T-helper 22 cell (primary cell): ENCODE results near the gene TMEM62.
A peak's percentile ranks its signal among the peaks of the same experiment; 100 is the strongest.
"Not testable (repeated sequence)": the region's sequence is repeated elsewhere in the genome, so short reads cannot be mapped to it uniquely, and the experiment has no call there.

Experiments
- DNase-seq: peaks from one replicate; pipeline ENCODE4 v3.0.0-alpha.2; 2020; ENCODE audit warnings: low read depth

Gene TMEM62

DNA sequence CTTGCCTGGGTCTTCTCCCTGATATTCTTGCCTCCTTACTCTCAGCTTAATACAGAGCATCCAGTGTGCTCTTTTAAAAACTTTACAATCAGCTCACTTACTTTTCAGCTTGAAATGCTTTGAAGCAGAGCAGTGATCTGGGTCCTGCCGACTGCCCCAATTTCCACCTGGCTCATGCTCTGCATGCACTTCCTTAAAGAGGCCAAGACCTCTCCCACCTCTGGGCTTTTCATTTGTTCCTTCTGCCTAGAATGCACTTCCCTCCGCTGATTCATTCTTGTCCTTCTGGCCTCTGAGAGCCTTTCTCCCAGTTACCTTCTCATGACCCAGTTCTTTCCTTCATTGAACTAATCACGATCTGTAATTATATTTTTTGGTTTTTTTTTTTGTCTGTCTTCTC lies 49.9 kb downstream of the TMEM62 start:
- DNase-seq = no peak

DNA sequence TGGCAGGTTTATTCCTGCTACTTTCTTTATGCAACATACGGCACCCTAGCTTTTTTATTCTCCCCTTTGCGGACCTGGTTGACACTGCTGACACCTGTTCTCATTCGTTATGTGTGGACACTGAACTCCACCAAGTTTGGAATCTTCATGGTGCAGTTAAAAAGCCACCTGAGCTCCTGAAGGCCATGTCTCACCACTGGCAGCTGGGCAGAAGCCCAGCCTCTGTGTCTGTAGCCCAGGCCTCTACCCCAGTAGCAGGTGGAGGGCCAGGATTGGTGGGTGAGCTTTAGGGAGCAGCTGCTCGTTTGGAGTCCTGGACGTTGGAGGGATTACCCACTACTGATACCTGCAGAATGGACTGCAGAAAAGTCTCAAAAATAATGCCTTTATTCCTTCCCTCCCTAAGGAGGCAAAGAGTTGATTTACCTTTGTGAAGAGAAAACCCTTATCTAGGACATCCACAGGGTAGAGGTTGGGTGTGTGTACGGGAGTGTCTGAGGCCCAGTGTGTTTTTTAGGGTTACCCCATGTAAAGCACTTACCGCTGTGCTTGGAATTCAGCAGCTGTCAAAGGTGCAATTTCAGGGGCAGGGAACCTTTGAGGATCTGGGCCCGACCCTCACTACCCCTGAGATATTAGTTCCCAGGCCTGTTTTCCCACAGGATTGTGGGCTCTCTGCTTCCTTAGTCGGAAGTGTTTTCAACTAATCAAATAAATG lies 51.2 kb downstream of the TMEM62 start:
- DNase-seq = no peak

- DNase-seq = peak; percentile 77
Measured at GRCh38 chr15:43185157-43186002, 52.0 kb downstream of the TMEM62 start, which contains the start of gene CCNDBP1. Gene CCNDBP1, plus strand, starts transcription at chr15:43185403. Its CDS starts 96 bp downstream, at chr15:43185499.

DNA sequence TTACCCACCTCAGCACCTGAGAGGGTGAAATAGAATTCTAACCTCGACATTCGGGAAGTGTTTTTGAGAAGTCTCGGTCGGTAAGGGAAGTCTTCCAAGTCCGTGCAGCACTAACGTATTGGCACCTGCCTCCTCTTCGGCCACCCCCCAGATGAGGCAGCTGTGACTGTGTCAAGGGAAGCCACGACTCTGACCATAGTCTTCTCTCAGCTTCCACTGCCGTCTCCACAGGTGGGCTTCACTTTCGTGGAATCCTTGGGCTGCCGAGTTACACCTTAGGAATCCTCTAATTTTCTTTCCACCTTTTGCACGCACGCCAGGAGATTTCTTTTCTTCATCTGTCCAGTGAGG lies 52.6 kb downstream of the TMEM62 start:
- no peak for DNase-seq

GRCh38 chr15:43187544-43188155 lies 54.3 kb downstream of the TMEM62 start:
- no peak for DNase-seq

DNA sequence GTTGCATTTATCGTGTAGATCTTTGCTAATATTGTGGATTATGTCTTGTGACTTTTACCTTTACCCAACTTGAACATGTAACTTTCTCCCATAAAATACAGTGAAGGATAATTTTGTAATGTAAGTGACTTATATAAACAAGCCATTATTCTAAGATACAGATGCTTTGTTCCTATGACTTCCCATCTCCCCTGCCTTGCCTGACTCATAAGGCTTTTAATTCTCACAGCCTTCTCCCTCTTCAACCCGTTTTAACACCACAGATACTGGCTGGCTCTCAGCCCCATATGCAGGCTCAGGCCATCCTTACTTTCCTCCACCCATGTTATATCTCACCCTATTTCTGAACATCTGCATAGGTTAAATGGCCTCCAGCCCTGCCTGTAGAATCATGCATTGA lies 55.9 kb downstream of the TMEM62 start:
- no peak for DNase-seq

DNA sequence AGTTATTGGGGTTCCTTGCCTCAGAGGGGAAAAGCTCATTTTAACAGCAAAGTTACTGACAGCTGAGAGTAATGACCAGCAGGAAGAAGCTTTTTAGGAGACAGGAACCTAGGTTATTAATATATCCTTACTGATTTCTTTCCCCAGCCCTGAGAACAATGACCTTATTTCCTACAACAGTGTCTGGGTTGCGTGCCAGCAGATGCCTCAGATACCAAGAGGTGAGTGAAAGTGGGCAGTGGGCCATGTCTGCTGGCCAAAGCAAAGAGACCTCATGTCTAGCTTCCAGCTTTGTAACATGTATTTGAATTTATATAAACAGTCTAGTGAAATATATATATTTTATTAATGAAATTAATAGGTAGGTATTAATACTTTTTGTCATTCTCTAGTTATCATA lies 56.8 kb downstream of the TMEM62 start:
- no peak for DNase-seq

- no peak for DNase-seq
Measured at GRCh38 chr15:43193710-43194109, 60.3 kb downstream of the TMEM62 start.

GRCh38 chr15:43194795-43195194 lies 61.4 kb downstream of the TMEM62 start:
- DNase-seq = no peak

- no peak for DNase-seq
Measured at GRCh38 chr15:43196760-43197548, 63.6 kb downstream of the TMEM62 start.

- DNase-seq = not testable (repeated sequence)
Measured at GRCh38 chr15:43197773-43198172, 64.4 kb downstream of the TMEM62 start.

GRCh38 chr15:43198556-43198955 lies 65.2 kb downstream of the TMEM62 start:
- DNase-seq = not testable (repeated sequence)

DNA sequence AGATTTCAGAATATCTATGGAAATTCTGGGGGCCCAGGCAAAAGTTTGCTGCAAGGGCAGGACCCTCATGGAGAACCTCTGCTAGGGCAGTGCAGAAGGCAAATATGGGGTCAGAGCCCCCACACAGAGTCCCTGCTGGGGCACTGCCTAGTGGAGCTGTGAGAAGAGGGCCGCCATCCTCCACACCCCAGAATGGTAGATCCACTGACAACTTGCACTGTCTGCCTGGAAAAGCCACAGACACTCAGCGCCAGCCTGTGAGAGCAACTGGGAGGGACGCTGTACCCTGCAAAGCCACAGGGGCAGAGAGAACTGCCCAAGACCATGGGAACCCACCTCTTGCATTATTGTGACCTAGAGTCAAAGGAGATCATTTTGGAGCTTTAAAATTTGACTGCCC lies 65.6 kb downstream of the TMEM62 start:
- DNase-seq = no peak

- DNase-seq = no peak
Measured at GRCh38 chr15:43199945-43200488, 66.6 kb downstream of the TMEM62 start.

DNA sequence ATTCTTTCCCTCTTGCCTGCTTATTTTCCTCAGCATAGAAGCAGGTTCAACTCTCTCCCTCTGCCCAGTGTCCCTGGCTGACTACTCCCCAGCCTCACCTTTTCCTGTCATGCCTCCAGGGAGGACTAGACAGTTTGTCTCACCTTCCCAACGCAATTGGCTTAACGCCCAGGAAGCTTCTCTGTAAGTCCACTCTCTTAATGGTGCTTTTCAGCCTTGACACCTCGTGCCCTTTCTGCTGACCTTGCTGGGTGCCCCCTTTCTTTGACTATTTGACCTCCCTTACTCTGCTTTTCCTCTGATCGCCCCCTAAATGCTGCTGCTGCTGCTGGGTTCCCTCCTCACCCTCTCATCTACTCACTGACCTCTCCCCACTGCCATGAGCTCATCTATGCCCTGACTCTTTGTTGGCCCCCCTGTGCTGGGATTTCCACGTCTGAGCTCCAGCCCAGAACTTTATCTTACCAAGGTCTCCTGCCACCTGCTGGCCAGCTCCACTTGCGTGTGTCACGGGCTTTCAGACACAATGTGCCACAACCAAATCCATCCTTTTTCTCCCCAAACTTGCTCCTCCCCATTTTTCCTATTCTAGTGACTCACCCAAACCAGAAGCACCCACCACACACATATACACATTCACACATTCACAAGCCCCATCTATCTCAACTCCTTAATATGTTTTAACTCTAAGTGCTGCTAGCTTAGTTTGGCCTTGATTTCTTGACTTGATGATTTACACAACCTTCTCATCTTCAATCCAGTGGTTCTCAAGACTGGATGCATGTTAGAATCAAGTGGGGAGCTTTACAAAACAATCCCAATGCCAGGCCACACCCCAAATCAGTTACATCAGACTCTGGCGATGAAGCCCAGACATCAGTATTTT lies 70.9 kb downstream of the TMEM62 start:
- no peak for DNase-seq

GRCh38 chr15:43206054-43206453 lies 72.7 kb downstream of the TMEM62 start:
- no peak for DNase-seq

DNA sequence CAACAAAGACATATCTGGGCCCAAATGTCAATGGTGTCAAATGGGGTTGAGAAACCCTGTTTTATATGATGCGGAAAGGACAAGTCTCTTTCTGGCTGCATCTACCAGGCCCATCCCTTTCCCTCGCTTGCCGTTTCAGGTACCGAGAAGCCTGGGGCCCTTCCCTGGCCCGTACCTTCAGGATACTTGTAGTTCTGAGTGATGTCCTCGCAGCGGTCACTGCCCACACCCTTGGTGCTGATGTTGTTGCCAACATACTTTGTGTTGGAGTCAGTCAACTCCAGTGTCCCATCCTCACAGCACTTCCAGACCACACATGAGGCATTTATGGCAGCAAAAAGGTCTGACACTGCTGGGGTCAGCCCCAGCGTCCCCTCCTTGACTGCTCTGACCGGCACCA lies 73.6 kb downstream of the TMEM62 start:
- no peak for DNase-seq

DNA sequence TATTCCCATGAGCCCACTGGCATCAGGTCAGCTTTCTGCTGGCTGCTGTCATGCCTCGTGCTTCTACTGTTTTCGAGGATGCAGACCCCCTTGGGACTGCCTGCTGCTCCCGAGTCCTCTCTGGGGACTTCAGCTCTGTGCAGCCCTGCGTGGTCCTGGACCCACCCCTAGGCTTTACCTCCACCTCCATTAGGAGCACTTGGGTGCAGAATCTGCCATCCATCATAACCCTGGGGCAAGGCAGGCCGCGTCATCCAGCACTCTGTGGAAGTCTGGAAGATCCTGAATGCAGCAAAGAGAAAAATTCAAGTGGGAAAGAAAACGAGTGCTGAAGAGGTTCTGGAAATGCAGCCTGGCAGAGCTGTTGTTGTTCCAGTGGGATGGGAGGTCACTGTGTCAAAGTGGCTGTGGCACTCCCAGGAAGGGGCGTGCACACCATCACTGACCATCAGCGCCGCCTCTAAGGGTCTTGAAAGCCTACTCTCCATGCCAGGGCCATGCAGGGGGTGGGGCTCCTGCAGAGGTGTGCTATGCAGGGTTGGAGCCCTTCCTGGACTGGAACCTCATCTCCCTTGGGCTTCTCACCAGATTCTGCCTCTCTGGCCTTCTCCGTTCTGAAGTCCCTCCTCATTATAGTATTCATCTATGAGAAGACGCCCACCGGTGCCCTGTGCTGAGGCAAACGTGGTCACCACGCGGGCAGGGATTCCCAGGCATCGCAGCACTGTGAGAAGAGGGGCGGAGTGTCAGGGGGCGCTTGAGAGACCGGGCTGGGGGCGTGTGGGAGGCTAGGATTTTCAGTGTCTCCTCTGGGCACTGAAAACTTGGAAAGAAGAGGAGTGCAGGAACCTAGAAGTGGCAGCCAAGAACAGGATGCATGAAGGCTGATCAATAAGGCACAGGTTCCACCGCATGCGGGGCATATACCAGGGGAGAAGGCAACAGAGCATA lies 74.9 kb downstream of the TMEM62 start:
- DNase-seq = no peak

DNA sequence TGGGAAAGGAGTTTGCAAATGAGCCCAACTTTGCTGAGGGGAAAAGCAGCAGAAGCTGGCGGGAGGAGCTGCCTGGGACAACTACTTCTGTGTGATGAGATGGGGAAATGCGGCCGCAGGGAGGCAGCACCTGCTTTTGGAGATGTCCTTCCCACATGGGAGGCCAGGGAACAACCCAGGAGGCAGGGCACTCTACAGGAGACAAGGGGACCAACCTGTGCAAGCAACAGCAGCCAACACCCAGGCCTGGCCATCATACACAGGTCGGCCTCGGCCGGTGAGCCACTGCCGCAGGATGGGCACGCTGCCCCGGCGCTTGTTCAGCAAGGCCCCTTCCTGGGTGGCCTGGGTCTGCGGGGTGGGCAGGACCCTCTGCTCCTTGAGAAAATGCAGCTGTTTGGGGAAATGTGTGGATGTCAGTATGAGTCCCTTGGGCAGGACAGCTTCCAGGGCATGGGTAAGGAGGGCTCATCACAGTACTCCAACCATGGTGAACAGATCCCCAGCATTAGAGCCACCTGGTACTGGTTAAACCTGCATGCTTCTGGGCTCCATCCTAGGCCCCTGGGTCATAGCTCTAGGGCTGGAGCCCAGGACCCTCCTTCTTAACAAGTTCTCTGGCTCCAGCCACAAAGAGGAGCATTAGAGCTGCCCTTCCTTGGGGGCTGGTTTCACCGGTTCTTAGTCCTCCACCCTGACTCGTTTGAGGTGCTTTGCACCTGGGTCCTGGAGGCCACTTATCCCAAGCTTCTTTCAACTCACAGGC lies 75.9 kb downstream of the TMEM62 start:
- no peak for DNase-seq
